Measurements from ENCODE around the gene PAK1.
"Not testable (repeated sequence)": the region's sequence is repeated elsewhere in the genome, so short reads cannot be mapped to it uniquely, and the experiment has no call there.

The PAK1 gene

GRCh38 chr11:77303328-77303727 lies 170.6 kb downstream of the PAK1 start:
- H3K4me3 ChIP-seq (ENCODE audit: low read depth, low read length) = no peak overlapping the region
- no peak for TF ChIP-seq CTCF (IDR thresholded peaks at IDR 0.05; ENCODE audit: borderline replicate concordance, insufficient read depth, low read depth, low read length)

GRCh38 chr11:77302752-77303151 lies 171.1 kb downstream of the PAK1 start:
- no peak for TF ChIP-seq CTCF (IDR thresholded peaks at IDR 0.05; ENCODE audit: borderline replicate concordance, insufficient read depth, low read depth, low read length)
- H3K4me3 ChIP-seq (ENCODE audit: low read depth, low read length) = no peak overlapping the region

- no peak within 1 kb of the TSS for H3K4me3 ChIP-seq (ENCODE audit: low read depth, low read length)
- TF ChIP-seq CTCF (IDR thresholded peaks at IDR 0.05; ENCODE audit: borderline replicate concordance, insufficient read depth, low read depth, low read length) = no peak
Measured at GRCh38 chr11:77301510-77301909, 172.4 kb downstream of the PAK1 start, which contains the start of gene GDPD4. Gene GDPD4, minus strand, starts transcription at chr11:77301686. Its CDS starts 16,549 bp downstream, at chr11:77285137.

- TF ChIP-seq CTCF (IDR thresholded peaks at IDR 0.05; ENCODE audit: borderline replicate concordance, insufficient read depth, low read depth, low read length) = no peak
- H3K4me3 ChIP-seq (ENCODE audit: low read depth, low read length) = no peak overlapping the region
Measured at GRCh38 chr11:77300695-77301094, 173.2 kb downstream of the PAK1 start.

- not testable (repeated sequence) for H3K4me3 ChIP-seq (ENCODE audit: low read depth, low read length)
Measured at GRCh38 chr11:77300028-77300427, 173.9 kb downstream of the PAK1 start.

GRCh38 chr11:77299528-77299993 lies 174.3 kb downstream of the PAK1 start:
- H3K4me3 ChIP-seq (ENCODE audit: low read depth, low read length) = no peak overlapping the region
- TF ChIP-seq CTCF (IDR thresholded peaks at IDR 0.05; ENCODE audit: borderline replicate concordance, insufficient read depth, low read depth, low read length) = no peak

- no peak for TF ChIP-seq CTCF (IDR thresholded peaks at IDR 0.05; ENCODE audit: borderline replicate concordance, insufficient read depth, low read depth, low read length)
Measured at GRCh38 chr11:77294040-77294439, 179.9 kb downstream of the PAK1 start.

GRCh38 chr11:77289737-77290136 lies 184.2 kb downstream of the PAK1 start:
- TF ChIP-seq CTCF (IDR thresholded peaks at IDR 0.05; ENCODE audit: borderline replicate concordance, insufficient read depth, low read depth, low read length) = no peak
- no peak overlapping the region for H3K4me3 ChIP-seq (ENCODE audit: low read depth, low read length)

More at GRCh38 chr11:77294040-77294439, 179.9 kb downstream of the PAK1 start:
- no peak overlapping the region for H3K4me3 ChIP-seq (ENCODE audit: low read depth, low read length)
